Glutamatergic neuron (in vitro differentiated cells): ENCODE data around the gene LPIN3. TPM values are rescaled to one million over a fixed set of nuclear protein-coding genes. Genes with fewer than 3 reads are reported as not detected.

Experiments
- DNase-seq: peaks from one replicate; pipeline ENCODE4 v3.0.0; 2022
- H3K27ac Mint-ChIP-seq: one replicate; pipeline ENCODE4 v1.8.0; 2020; ENCODE audit warnings: mild to moderate bottlenecking, mixed read lengths, inconsistent platforms; ENCODE audit not compliant: unreplicated experiment
- H3K27me3 Mint-ChIP-seq: one replicate; pipeline ENCODE4 v1.8.0; 2020; ENCODE audit warnings: mild to moderate bottlenecking, moderate library complexity, mixed read lengths, inconsistent platforms; ENCODE audit not compliant: unreplicated experiment
- H3K36me3 Mint-ChIP-seq: one replicate; pipeline ENCODE4 v1.8.0; 2020; ENCODE audit warnings: mild to moderate bottlenecking, mixed read lengths, inconsistent platforms; ENCODE audit not compliant: unreplicated experiment
- H3K4me1 Mint-ChIP-seq: one replicate; pipeline ENCODE4 v1.8.0; 2020; ENCODE audit warnings: mild to moderate bottlenecking, low read depth, mixed read lengths, inconsistent platforms; ENCODE audit not compliant: unreplicated experiment
- H3K4me3 Mint-ChIP-seq: one replicate; pipeline ENCODE4 v1.8.0; 2020; ENCODE audit warnings: mild to moderate bottlenecking, mixed read lengths, inconsistent platforms; ENCODE audit not compliant: unreplicated experiment
- H3K9me3 Mint-ChIP-seq: one replicate; pipeline ENCODE4 v1.8.0; 2020; ENCODE audit warnings: mild to moderate bottlenecking, moderate library complexity, mixed read lengths, inconsistent platforms; ENCODE audit not compliant: unreplicated experiment
- CTCF ChIP-seq: fragments of 200-600 bp; sonication (generic); IDR thresholded peaks from one replicate; pipeline ENCODE4 v1.5.0; 2021; ENCODE audit not compliant: partially characterized antibody, unreplicated experiment
- total RNA-seq: library from RNA; stranded (reverse); fragmentation: NEBNext Ultra II Directional; extraction: Animal tissue kit (Norgen Biotek cat#: 25700); gene quantifications from one replicate; pipeline ENCODE4 v1.2.1, GENCODE V29; 2021; ENCODE audit not compliant: unreplicated experiment

LPIN3 gene
- total RNA-seq, 1 donor from 2014 or later = 5.9 TPM

- no peak for TF ChIP-seq CTCF
- no peaks in the 10 kb centered on the region for H3K9me3 Mint-ChIP-seq
- no peaks in the 10 kb centered on the region for H3K4me1 Mint-ChIP-seq
- H3K27me3 Mint-ChIP-seq = peaks cover 2% of the 10 kb centered on the region
- no peak overlapping the region for H3K27ac Mint-ChIP-seq
- DNase-seq = no peak
- H3K36me3 Mint-ChIP-seq = no peaks in the 10 kb centered on the region
- no peak overlapping the region for H3K4me3 Mint-ChIP-seq
Measured at GRCh38 chr20:41336711-41337492, 3.7 kb upstream of the LPIN3 start.

- peak; percentile 100 for TF ChIP-seq CTCF
- Mint-ChIP-seq H3K4me3 (peak overlapping the region; percentile 85), H3K27ac (peak overlapping the region; percentile 40), H3K27me3 (peaks cover 2% of the 10 kb centered on the region), H3K36me3 (no peaks in the 10 kb centered on the region), H3K9me3 (peaks cover 3% of the 10 kb centered on the region), H3K4me1 (no peaks in the 10 kb centered on the region)
- peak; percentile 88 for DNase-seq
Measured at GRCh38 chr20:41339957-41340326, 679 bp upstream of the LPIN3 start.

GRCh38 chr20:41342474-41343464 is 2.1 kb downstream of the LPIN3 start:
- no peaks in the 10 kb centered on the region for H3K4me1 Mint-ChIP-seq

GRCh38 chr20:41344477-41344876 is 3.9 kb downstream of the LPIN3 start:
- no peak overlapping the region for H3K27ac Mint-ChIP-seq
- H3K4me3 Mint-ChIP-seq = no peak overlapping the region
- H3K4me1 Mint-ChIP-seq = no peaks in the 10 kb centered on the region
- H3K36me3 Mint-ChIP-seq = no peaks in the 10 kb centered on the region
- no peak for DNase-seq
- H3K27me3 Mint-ChIP-seq = no peaks in the 10 kb centered on the region
- H3K9me3 Mint-ChIP-seq = peaks cover 4% of the 10 kb centered on the region
- no peak for TF ChIP-seq CTCF

More at GRCh38 chr20:41342474-41343464, 2.1 kb downstream of the LPIN3 start:
- peaks cover 2% of the 10 kb centered on the region for H3K27me3 Mint-ChIP-seq
- H3K4me3 Mint-ChIP-seq = no peak overlapping the region
- H3K36me3 Mint-ChIP-seq = no peaks in the 10 kb centered on the region
- peaks cover 4% of the 10 kb centered on the region for H3K9me3 Mint-ChIP-seq
- TF ChIP-seq CTCF = no peak
- no peak for DNase-seq
- no peak overlapping the region for H3K27ac Mint-ChIP-seq
